HG03196 (cell line): ENCODE results near the gene NECTIN1.

ENCODE experiments used
- ATAC-seq: cut with Tn5 transposase; IDR thresholded peaks from one replicate; pipeline ENCODE4 v1.9.1; 2021; ENCODE audit not compliant: unreplicated experiment

NECTIN1 gene

GRCh38 chr11:119714590-119714989 is 14.4 kb downstream of the NECTIN1 start:
- no peak for ATAC-seq

DNA sequence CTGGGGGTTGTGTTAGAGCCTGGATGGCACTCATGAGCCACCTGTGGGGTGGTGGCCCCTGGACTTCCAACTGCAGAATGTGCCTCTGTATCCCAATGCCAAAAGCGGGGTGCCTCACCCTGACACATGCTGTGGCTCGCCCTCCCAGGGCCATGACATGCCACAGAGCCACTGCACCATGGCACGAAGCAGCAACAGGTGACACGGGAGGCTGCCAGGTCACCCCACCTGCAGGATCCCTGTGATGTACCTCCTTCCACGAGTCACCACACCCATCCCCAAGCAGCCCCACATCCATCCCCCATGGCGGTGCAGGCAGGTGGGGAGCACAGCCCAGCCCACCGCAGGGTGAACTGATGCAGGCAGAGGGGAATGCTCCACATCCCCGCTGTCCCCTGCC is 14.8 kb downstream of the NECTIN1 start:
- ATAC-seq: no peak

GRCh38 chr11:119713359-119714040 is 15.5 kb downstream of the NECTIN1 start:
- ATAC-seq: no peak

- ATAC-seq: no peak
These were observed 16.3 kb downstream of the NECTIN1 start for GRCh38 chr11:119712459-119713358.

DNA sequence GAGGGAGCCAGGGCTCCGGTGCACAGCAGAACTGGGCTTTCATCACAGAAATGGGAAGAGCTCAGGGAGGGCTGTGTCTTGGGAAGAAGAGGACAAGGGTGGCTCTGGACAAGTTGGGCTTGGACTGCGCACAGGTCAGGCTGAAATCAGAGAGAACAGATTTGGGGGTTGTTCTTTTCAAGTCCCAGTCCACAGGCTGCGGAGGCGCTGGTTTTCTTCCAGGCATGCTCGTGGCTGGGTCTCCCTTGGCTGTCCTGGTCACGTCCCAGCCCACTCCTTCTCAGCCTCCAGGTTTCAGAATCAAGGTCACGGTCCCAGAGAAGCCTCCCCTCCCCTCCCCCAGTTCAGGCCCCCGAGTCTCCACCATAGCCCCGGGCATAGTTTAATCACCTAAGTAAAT is 17.0 kb downstream of the NECTIN1 start:
- no peak for ATAC-seq

DNA sequence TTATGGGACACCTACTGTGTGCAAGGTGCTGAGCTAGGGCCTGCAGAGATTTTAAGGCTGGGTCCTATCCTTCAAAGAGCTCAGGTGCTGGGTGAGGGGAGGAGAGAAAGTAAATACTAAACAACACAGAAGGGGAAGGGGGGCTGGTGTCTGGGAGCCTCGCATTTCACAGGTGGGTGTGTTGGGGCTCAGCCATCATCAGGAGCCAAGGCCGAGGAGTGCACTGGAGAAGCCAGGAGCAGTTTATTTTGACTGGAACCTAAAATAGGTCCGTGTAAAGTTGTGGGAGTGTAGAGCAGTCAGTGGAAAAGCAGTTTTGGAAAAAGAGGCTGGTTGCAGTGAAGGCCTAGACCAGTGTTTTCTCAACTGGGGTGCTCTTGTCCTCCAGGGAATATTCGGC is 17.5 kb downstream of the NECTIN1 start:
- no peak for ATAC-seq

DNA sequence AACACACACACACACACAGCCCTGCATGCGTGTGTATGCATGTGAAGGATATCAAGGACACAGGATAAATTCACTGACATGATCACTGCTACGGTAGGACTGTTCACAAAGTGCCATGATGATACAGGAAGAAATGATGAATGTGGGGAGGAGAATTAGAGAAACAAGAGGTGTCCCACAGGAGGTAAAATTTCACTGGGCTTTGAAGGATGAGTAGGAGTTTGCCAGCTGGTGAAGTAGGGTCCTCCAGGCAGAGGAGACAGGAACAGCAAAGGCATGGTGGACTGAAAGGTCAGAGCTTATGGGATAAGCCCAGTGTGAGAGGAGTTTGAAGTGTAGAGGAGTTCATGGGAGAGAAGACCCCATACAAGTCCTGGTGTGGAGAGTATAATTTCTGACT is 18.6 kb downstream of the NECTIN1 start:
- no peak for ATAC-seq

DNA sequence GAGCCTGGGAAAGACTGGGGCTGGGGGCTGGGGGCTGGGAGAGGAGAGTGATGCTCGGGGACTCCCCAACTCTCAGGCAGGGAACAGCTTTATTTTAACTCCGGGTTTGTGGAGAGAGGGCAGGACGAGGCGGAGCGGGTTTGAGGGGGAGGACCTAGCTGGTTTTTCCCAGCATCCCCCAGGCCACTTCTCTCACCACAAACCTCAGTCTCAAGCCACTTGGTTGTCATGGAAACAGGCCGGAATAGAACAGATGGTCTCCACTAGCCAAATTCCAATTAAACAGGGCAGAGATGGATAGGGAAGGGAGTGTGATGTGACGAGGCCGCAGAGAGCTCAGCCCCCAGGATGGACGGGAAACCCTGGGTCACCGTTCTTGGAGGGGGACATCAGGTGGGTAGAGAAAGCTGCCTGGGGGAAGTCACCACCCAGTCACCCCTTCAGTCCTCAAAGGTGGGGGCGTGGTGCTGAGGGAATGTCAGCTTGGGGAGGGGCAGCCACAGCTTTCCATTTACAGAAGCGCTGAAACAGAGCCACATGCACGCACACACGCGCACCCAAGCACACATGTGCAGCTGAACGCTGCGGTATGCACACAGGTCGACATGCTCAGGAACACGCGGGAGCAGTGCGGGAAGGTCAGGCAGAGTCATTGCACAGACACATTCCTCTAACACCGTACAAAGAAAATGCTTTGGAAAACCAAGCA is 19.2 kb downstream of the NECTIN1 start:
- no peak for ATAC-seq

- no peak for ATAC-seq
These were observed 19.8 kb downstream of the NECTIN1 start for GRCh38 chr11:119709171-119709570.

DNA sequence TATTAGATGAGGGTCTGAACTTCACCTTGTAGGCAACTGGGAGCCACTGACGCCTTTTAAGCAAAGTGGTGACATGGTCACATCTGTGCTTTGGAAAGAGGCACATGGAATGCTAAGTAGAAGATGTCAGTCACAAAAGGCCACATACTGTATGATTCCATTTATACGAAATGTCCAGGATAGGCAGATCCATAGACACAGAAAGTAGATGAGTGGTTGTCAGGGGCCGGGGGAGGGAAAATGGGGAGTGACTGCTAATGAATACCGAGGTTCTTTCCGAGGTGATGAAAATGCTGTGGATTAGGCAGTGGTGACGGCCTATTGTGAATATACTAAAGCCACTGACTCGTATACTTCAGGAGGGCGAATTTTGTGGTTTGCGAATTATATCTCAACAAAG is 20.6 kb downstream of the NECTIN1 start:
- ATAC-seq: no peak

GRCh38 chr11:119706887-119707286 is 22.1 kb downstream of the NECTIN1 start:
- ATAC-seq: no peak

GRCh38 chr11:119706029-119706428 is 23.0 kb downstream of the NECTIN1 start:
- no peak for ATAC-seq

DNA sequence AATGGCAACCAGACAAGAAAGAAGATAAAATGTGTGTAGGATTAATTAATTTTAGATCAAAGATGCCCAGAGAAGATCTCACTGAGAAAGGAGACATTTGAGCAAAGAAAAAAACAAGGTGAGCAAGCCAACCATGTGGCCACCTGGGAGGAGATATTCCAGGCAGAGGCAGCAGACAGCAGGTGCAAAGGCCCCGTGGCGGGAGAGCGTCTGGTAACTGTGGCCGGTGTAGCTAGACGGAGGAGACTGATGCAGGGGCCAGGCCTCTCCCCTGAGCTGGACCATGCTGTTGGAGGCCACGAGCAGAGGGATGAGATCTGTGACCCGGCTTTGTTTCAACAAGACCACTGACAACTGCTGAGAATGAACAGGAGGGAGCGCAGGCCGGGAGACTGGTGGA is 23.6 kb downstream of the NECTIN1 start:
- no peak for ATAC-seq

- ATAC-seq: no peak
These were observed 24.2 kb downstream of the NECTIN1 start for GRCh38 chr11:119704849-119705248.

DNA sequence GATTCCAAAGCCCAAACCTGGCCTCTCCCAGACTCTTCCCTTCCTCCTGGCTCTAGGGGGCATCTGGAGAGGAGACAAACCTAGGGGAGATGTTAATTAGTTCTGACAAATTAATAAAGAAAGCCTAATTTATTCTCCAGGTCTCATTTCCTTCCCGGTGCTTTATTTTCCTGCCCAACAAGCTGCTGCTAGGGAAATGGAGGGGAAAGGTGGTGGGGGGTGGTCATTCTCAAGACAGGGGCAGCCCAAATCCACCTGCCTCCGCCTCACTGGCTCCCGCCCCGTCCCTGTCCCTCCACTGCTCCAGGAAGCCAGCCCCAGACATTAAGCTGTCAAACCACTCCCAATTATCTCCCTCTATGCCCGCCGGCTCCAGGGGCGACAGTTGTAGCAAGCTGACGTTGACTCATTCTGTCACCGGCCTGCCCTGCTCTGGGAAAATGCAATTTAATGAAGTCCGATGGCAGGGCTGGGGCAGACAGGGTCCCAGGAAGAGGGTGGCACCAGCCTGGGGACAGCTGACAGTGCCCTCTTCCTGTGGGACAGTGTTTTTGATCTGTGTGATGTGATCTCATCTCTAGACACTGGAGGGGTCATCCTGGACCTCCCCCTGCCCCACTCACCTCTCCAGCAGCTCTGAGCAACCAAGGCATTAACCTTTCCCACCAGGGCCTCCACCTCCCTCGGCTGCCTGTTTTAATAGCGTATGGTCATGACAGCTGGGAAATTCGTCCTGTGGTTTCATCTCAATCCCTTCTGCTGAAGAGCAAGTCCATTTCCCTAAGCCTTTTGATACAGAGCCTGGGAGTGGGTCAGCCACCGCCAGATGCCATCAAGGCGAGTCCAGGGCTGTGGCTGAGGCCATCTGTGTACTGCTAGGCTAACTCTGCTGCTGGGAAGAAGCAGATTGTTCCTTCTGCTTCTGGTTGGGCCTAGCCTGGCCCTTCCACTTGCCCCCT is 27.1 kb downstream of the NECTIN1 start:
- ATAC-seq: no peak

GRCh38 chr11:119700536-119701346 is 28.3 kb downstream of the NECTIN1 start:
- no peak for ATAC-seq

GRCh38 chr11:119700030-119700429 is 29.0 kb downstream of the NECTIN1 start:
- ATAC-seq: no peak

DNA sequence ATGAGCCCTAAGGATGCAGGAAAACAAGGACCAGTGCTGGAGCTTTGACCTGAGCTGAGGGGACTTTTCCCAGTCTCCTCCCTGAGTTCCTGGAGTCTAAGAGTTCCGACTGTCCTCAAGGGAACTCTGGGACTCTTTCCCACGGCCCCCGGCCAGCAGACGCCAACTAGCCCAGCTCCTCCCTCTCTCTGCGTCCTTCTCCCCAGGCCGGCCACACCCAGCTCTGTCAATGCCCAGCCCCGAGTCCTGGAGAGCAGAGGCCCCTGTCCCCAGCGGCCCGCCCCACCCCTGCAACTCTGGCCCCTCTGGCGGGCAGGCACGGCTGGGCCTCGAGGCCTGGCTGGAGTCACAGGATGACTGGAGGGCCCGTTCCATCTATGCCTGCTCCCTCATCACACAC is 29.8 kb downstream of the NECTIN1 start:
- no peak for ATAC-seq

GRCh38 chr11:119697882-119698281 is 31.1 kb downstream of the NECTIN1 start:
- no peak for ATAC-seq

- no peak for ATAC-seq
These were observed 31.6 kb downstream of the NECTIN1 start for GRCh38 chr11:119697445-119697844.
